Adrenal gland (tissue), 12 donors: Measurements from ENCODE around the gene WNT3A. TPM values are rescaled to one million over a fixed set of nuclear protein-coding genes. Genes with fewer than 3 reads are reported as not detected.
A peak's percentile ranks its signal among the peaks of the same experiment; 100 is the strongest.

ENCODE experiments used
- DNase-seq, 7 donors: peaks; one replicate each; pipeline ENCODE4 v3.0.0-alpha.2; 2019 to 2020
- H3K27ac ChIP-seq, 5 donors: fragments of 200-600 bp; sonication (generic) in 4 of 5; 1 replicate in 3 of 5; 2 replicates in 2 of 5; pipeline versions ENCODE4 v1.5.1 to v1.8.0; 2016 to 2020; ENCODE audit warnings: mild to moderate bottlenecking in 1 of 5
- H3K27me3 ChIP-seq: fragments of 200-600 bp; 2 replicates; pipeline ENCODE4 v1.8.0; 2021
- H3K36me3 ChIP-seq, 2 donors: fragments of 200-600 bp; replicated peaks in 1 of 2; 1 replicate in 1 of 2; 2 replicates in 1 of 2; pipeline versions ENCODE4 v1.5.1 to v1.8.0; 2018 to 2022
- H3K4me1 ChIP-seq, 2 donors: fragments of 200-600 bp; replicated peaks in 1 of 2; 1 replicate in 1 of 2; 2 replicates in 1 of 2; pipeline versions ENCODE4 v1.5.1 to v1.8.0; 2018 to 2021
- H3K4me3 ChIP-seq, 4 donors: fragments of 200-600 bp; sonication (generic) in 3 of 4; one replicate each; pipeline ENCODE4 v1.5.1; 2016 to 2018
- H3K9me3 ChIP-seq, 3 donors: fragments of 200-600 bp; sonication (generic) in 1 of 3; replicated peaks in 1 of 3; 1 replicate in 2 of 3; 2 replicates in 1 of 3; pipeline versions ENCODE4 v1.5.1 to v1.8.0; 2016 to 2021
- POLR2A ChIP-seq, 2 donors: fragments of 450-650 bp; IDR thresholded peaks; one replicate each; pipeline ENCODE4 v1.6.1; 2017; ENCODE audit warnings: antibody characterized with exemption in 2 of 2, mild to moderate bottlenecking in 2 of 2, moderate library complexity in 1 of 2
- WGBS, 4 donors: extraction: QIAGEN DNeasy Blood & Tissue Kit in 2 of 4; methylation state at CpG; one replicate each; pipeline versions ENCODE4 v1.1.5 to v1.1.7; 2013 to 2017; 5-methylcytosine and 5-hydroxymethylcytosine counted together
- intact Hi-C, 2 donors: fragments of 100-400 bp; cut with DNase I; formaldehyde crosslinking; loops; one replicate each; pipeline versions ENCODE4 v1.14.1 to v1.15.0; 2022 to 2023
- polyA plus RNA-seq, 3 donors: library from polyadenylated mRNA; stranded (reverse); fragments of 200-250 nt in 2 of 3; fragments of 350-450 nt in 1 of 3; fragmentation: Illumina TruSeq in 1 of 3; extraction: RNeasy Lipid Tissue Mini Kit (QIAGEN cat#74804) in 1 of 3; gene quantifications; one replicate each; pipeline ENCODE4 v1.2.3, GENCODE V29; 2013 to 2014
- total RNA-seq, 9 donors: library from RNA; depleted of rRNA in 4 of 9; stranded (reverse); fragments of >200 nt in 4 of 9; fragments of 120-200 nt in 1 of 9; fragmentation: NEBNext Ultra II Directional in 1 of 9; extraction: Animal tissue kit (Norgen Biotek cat#: 25700) in 1 of 9; gene quantifications; one replicate each; pipeline versions ENCODE4 v1.1.0 to v1.2.4, GENCODE V29; 2013 to 2023
- TF ChIP-seq, protein P1 (sequence below), 6 experiments: fragments of 450-650 bp in 4 of 6; fragments of 200-600 bp in 2 of 6; sonication (generic) in 1 of 6; IDR thresholded peaks; 1 replicate in 5 of 6; 2 replicates in 1 of 6; pipeline versions ENCODE4 v1.5.1 to v1.8.0; 2016 to 2021; ENCODE audit warnings: antibody characterized with exemption in 6 of 6, mild to moderate bottlenecking in 2 of 6, moderate library complexity in 1 of 6
- donor health status: healthy with polysubstance abuse.
- donor health status: Bipolar disorder and iron deficiency.
- donor health status: DM: yes; HTN: yes; CAD: no.
- donor health status: DM: no; HTN: no; CAD: no.
- donor health status: DM: no; HTN: no; CAD: no.
- donor health status: DM: yes; HTN: yes; CAD: no.

Gene WNT3A
- total and polyA plus RNA-seq, 12 donors: not detected

DNA sequence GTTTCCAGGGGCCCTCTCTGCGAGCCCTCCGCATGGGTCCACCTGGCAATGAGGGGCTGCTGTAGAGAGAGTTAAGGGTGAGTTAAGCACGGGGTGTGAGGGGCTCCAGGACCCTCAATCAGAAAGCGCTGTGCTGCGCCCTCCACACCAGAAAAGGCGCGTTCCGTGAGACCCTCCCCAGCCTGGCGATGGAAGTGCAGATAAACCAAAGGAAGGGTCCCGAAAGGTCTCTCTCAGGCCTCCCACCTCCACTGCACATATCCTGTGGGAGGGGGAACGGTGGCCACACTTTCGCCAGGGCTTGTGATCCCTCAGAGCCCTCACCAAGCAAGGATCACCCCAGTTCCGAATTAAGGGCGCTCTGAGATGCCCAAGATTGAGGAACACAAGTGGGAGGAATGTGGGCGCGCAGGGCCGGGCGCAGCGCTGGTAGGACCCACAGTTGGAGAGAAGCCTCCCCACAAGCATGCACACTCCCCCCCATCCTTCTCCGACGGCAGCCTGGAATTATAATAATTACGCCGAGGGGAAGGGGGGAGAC lies 1.1 kb downstream of the WNT3A start:
- Histone ChIP-seq H3K4me3 (no peak overlapping the region), H3K9me3 (no peaks in the 10 kb centered on the region), H3K27ac (no peak overlapping the region), H3K36me3 (no peaks in the 10 kb centered on the region), H3K27me3 (peaks cover 50% of the 10 kb centered on the region), H3K4me1 (no peaks in the 10 kb centered on the region)
- DNase-seq: peak in 3 of 7 donors; percentile 1 to 9 (median 4)
- TF ChIP-seq POLR2A (IDR thresholded peaks at IDR 0.05): no peak
- TF ChIP-seq, protein P1, sequence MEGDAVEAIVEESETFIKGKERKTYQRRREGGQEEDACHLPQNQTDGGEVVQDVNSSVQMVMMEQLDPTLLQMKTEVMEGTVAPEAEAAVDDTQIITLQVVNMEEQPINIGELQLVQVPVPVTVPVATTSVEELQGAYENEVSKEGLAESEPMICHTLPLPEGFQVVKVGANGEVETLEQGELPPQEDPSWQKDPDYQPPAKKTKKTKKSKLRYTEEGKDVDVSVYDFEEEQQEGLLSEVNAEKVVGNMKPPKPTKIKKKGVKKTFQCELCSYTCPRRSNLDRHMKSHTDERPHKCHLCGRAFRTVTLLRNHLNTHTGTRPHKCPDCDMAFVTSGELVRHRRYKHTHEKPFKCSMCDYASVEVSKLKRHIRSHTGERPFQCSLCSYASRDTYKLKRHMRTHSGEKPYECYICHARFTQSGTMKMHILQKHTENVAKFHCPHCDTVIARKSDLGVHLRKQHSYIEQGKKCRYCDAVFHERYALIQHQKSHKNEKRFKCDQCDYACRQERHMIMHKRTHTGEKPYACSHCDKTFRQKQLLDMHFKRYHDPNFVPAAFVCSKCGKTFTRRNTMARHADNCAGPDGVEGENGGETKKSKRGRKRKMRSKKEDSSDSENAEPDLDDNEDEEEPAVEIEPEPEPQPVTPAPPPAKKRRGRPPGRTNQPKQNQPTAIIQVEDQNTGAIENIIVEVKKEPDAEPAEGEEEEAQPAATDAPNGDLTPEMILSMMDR (IDR thresholded peaks at IDR 0.05): no peak
- intact Hi-C loops: no loop called here
- WGBS, 4 donors: 0 to 3% (median 2%) methylated on average over 7 to 23 of the region's 23 CpGs

DNA sequence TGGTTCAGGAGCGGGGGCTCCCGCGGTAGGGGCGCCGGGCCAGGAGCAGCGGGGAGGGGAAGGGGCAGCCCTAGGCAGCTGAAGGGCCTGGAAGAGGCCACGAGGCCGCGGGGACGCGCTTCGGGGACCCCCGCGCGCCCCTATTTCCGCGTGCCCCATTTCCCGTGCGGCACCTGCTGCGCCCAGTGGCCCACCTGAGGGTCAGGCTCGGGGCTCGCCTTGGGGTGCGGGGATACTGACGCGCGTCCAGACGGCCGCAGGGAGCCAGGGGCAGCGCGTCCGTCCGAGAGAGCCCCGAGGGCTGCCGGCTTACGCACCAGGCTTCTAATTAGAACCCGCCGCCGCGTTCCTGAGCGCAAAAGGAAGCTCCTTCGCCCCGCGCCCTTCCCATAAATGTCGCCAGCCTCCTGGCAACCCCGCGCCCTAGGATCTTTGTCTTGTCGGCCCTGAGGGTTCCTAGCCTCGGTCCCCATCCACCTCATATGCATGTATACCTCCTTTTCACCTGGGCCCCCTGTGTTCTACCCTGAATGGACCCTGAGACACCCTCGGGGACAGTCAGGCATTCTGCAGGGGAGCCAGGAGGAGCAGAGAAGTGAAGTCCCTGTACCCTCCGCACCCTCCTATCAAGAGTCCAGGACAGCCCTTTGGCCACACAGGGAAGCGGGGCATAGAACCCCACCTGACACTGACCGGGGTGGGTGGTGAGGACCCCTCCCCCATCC lies 1.8 kb downstream of the WNT3A start:
- intact Hi-C loops: no loop called here
- Histone ChIP-seq H3K27me3 (peaks cover 50% of the 10 kb centered on the region), H3K27ac (no peak overlapping the region), H3K36me3 (no peaks in the 10 kb centered on the region), H3K4me1 (no peaks in the 10 kb centered on the region), H3K9me3 (no peaks in the 10 kb centered on the region), H3K4me3 (no peak overlapping the region)
- DNase-seq: peak in 4 of 7 donors; percentile 2 to 29 (median 4)
- 0 to 10% (median 2%) methylated on average over 1 to 52 of the region's 52 CpGs for WGBS, 4 donors
- TF ChIP-seq, protein P1 (IDR thresholded peaks at IDR 0.05): no peak
- no peak for TF ChIP-seq POLR2A (IDR thresholded peaks at IDR 0.05)

DNA sequence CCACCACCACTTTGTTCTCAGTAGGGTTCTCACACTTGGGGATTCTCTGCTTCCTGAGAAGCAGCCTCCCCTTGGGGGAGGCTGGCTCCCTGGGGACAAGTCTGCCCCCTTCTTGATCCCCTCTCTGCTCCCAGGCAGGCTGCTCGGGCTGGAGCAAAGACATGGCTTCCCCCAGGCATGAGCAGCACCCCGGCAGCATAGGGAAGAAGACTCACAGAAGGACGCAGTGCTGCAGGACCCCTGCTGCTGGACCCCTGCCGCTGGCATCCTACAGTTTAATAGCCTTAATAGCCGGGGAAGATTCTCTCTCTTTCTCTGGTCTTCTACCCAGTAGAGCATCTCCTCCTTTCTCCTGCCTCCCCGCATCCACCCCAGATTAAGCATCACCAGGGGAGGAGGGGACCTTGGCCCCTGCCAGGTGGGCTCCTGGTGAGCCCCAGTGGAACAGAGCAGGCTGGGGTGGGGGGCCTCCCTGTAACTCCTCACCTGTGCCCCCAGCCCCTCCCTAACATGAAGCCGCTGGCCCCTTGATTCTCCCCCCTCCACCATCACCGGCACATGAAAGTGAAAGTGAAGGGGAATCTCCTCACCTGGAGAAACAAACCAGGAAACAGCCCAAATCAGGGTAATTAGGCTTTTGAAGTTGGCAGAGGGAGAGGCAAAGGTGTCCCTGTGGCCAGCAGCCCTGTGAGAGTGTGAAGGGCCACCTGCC lies 2.5 kb downstream of the WNT3A start:
- TF ChIP-seq, protein P1 (IDR thresholded peaks at IDR 0.05): no peak
- no peak for TF ChIP-seq POLR2A (IDR thresholded peaks at IDR 0.05)
- Histone ChIP-seq H3K9me3 (no peaks in the 10 kb centered on the region), H3K27ac (no peak overlapping the region), H3K4me1 (no peaks in the 10 kb centered on the region), H3K27me3 (peaks cover 44% of the 10 kb centered on the region), H3K36me3 (no peaks in the 10 kb centered on the region), H3K4me3 (no peak overlapping the region)
- intact Hi-C loops: no loop called here
- peak in 3 of 7 donors; percentile 6 to 17 (median 9) for DNase-seq
- 19 to 28% (median 25%) methylated on average over 7 to 8 of the region's 8 CpGs for WGBS, 4 donors
